Keratinocyte (primary cell): ENCODE data around the gene IGF1R. TPM values are rescaled to one million over a fixed set of nuclear protein-coding genes. Genes with fewer than 3 reads are reported as not detected.

ENCODE experiments used
- DNase-seq: peaks from one replicate; pipeline ENCODE4 v3.0.0-alpha.2; 2011; ENCODE audit warnings: low read depth, missing footprints, low spot score
- FAIRE-seq: peaks from 2 replicates; lab custom pipeline; 2011; peaks lifted over from hg19 to GRCh38; lab: Jason Lieb, UNC
- H2AFZ ChIP-seq: 2 replicates; pipeline ENCODE4 v1.6.0; 2012; ENCODE audit warnings: low read length, control low read depth, inconsistent platforms; ENCODE audit not compliant: control insufficient read depth
- H3K27ac ChIP-seq: 2 replicates; pipeline ENCODE4 v1.5.1; 2011; ENCODE audit warnings: low read length; ENCODE audit not compliant: control insufficient read depth, insufficient read depth
- H3K27me3 ChIP-seq: 3 replicates; pipeline ENCODE4 v1.6.0; 2011; ENCODE audit warnings: low read length; ENCODE audit not compliant: control insufficient read depth, insufficient read depth; ENCODE audit errors: extremely low read depth
- H3K36me3 ChIP-seq, 2 experiments: 2 replicates in 1 of 2; 3 replicates in 1 of 2; pipeline ENCODE4 v1.5.1; 2011; ENCODE audit warnings: low read length in 2 of 2, mild to moderate bottlenecking in 1 of 2; ENCODE audit not compliant: control insufficient read depth in 2 of 2, insufficient read depth in 2 of 2; ENCODE audit errors: extremely low read depth in 1 of 2
- H3K4me1 ChIP-seq: 3 replicates; pipeline ENCODE4 v1.5.1; 2011; ENCODE audit warnings: low read length; ENCODE audit not compliant: control insufficient read depth, insufficient read depth; ENCODE audit errors: extremely low read depth
- H3K4me2 ChIP-seq: 3 replicates; pipeline ENCODE4 v1.6.0; 2011; ENCODE audit warnings: low read depth, low read length; ENCODE audit not compliant: control insufficient read depth, insufficient read depth; ENCODE audit errors: extremely low read depth
- H3K4me3 ChIP-seq, 3 experiments: fragments of 200-600 bp in 1 of 3; sonication (generic) in 1 of 3; 2 replicates in 2 of 3; 3 replicates in 1 of 3; pipeline ENCODE4 v1.5.1; 2011 to 2016; ENCODE audit warnings: low read length in 3 of 3, mild to moderate bottlenecking in 3 of 3, control low read depth in 2 of 3, inconsistent platforms in 1 of 3, low read depth in 1 of 3, mixed read lengths in 1 of 3, mixed run types in 1 of 3, moderate library complexity in 1 of 3; ENCODE audit not compliant: control insufficient read depth in 2 of 3, insufficient read depth in 2 of 3; ENCODE audit errors: extremely low read depth in 1 of 3
- H3K79me2 ChIP-seq: 2 replicates; pipeline ENCODE4 v1.6.0; 2012; ENCODE audit warnings: low read length; ENCODE audit not compliant: control insufficient read depth, insufficient read depth
- H3K9ac ChIP-seq: 3 replicates; pipeline ENCODE4 v1.6.0; 2011; ENCODE audit warnings: low read length; ENCODE audit not compliant: control insufficient read depth, insufficient read depth; ENCODE audit errors: extremely low read depth
- H3K9me1 ChIP-seq: 3 replicates; pipeline ENCODE4 v1.6.0; 2011; ENCODE audit warnings: low read length; ENCODE audit not compliant: control insufficient read depth, insufficient read depth; ENCODE audit errors: extremely low read depth
- H3K9me3 ChIP-seq: 2 replicates; pipeline ENCODE4 v1.5.1; 2012; ENCODE audit warnings: low read depth, low read length; ENCODE audit not compliant: control insufficient read depth
- H4K20me1 ChIP-seq: 3 replicates; pipeline ENCODE4 v1.6.0; 2011; ENCODE audit warnings: low read length; ENCODE audit not compliant: control insufficient read depth, insufficient read depth; ENCODE audit errors: extremely low read depth
- CTCF ChIP-seq, 3 experiments: IDR thresholded peaks in 1 of 3; conservative IDR thresholded peaks in 1 of 3; optimal IDR thresholded peaks in 1 of 3; 2 replicates in 2 of 3; 3 replicates in 1 of 3; pipeline versions ENCODE3 to v1.5.1; 2011; ENCODE audit warnings: low read length in 3 of 3, mild to moderate bottlenecking in 3 of 3, moderate library complexity in 2 of 3, control low read depth in 1 of 3, inconsistent platforms in 1 of 3; ENCODE audit not compliant: insufficient read depth in 2 of 3; ENCODE audit errors: extremely low read depth in 1 of 3
- EZH2 ChIP-seq: IDR thresholded peaks from one replicate; pipeline ENCODE4 v1.6.1; 2012; ENCODE audit warnings: inconsistent platforms, mild to moderate bottlenecking, low read length, moderate library complexity
- dilution Hi-C: fragments of 300-500 bp; cut with MboI; formaldehyde crosslinking; loops from one replicate; pipeline ENCODE4 v1.7.0; 2020; ENCODE audit warnings: low sequenced_read_pairs; ENCODE audit not compliant: extremely low pct_ligation_motif_present
- polyA plus RNA-seq, 5 experiments: library from polyadenylated mRNA; depleted of rRNA in 3 of 5; stranded (reverse) in 3 of 5; stranded (forward) in 1 of 5; unstranded in 1 of 5; fragments of >200 nt; gene quantifications; 1 replicate in 1 of 5; 2 replicates in 3 of 5; 3 replicates in 1 of 5; pipeline versions ENCODE4 v1.2.1 to v1.2.3, GENCODE V29; 2011 to 2012; ENCODE audit warnings: missing spikeins in 2 of 5, low read depth in 1 of 5, low replicate concordance in 1 of 5

Gene IGF1R
- polyA plus RNA-seq, 1 donor (not counting 4 experiments of a cell fraction or from before 2014, with no cell fraction given): 14.5 TPM

- no peaks in the 10 kb centered on the region for H3K9me1 ChIP-seq
- no peaks in the 10 kb centered on the region for H3K27me3 ChIP-seq
- H2AFZ ChIP-seq: no peak overlapping the region
- no peak for FAIRE-seq
- peaks cover 41% of the 10 kb centered on the region for H3K4me1 ChIP-seq
- dilution Hi-C loops: no loop called here
- H4K20me1 ChIP-seq: no peaks in the 10 kb centered on the region
- H3K9ac ChIP-seq: no peak overlapping the region
- H3K4me3 ChIP-seq: no peak overlapping the region
- no peak for TF ChIP-seq CTCF (optimal IDR thresholded peaks at IDR 0.05 in 1 of 3, IDR thresholded peaks at IDR 0.05 in 1 of 3, conservative IDR thresholded peaks at IDR 0.05 in 1 of 3; ENCODE audit: extremely low read depth in 1 of 3, insufficient read depth in 2 of 3, low read length in 3 of 3)
- TF ChIP-seq EZH2: no peak
- DNase-seq: no peak
- H3K36me3 ChIP-seq: no peaks in the 10 kb centered on the region
- H3K79me2 ChIP-seq: peaks cover 78% of the 10 kb centered on the region
- H3K4me2 ChIP-seq: no peak overlapping the region
- no peaks in the 10 kb centered on the region for H3K9me3 ChIP-seq
- H3K27ac ChIP-seq: no peak overlapping the region
These were observed 129.1 kb downstream of the IGF1R start for GRCh38 chr15:98777426-98777825.

GRCh38 chr15:98778263-98778959 is 130.1 kb downstream of the IGF1R start:
- DNase-seq: no peak
- no peaks in the 10 kb centered on the region for H3K27me3 ChIP-seq
- TF ChIP-seq EZH2 (no peak), CTCF (optimal IDR thresholded peaks at IDR 0.05 in 1 of 3, IDR thresholded peaks at IDR 0.05 in 1 of 3, conservative IDR thresholded peaks at IDR 0.05 in 1 of 3; ENCODE audit: extremely low read depth in 1 of 3, insufficient read depth in 2 of 3, low read length in 3 of 3) (no peak)
- no peak for FAIRE-seq
- H3K9ac ChIP-seq: no peak overlapping the region
- no peaks in the 10 kb centered on the region for H3K9me3 ChIP-seq
- H3K4me1 ChIP-seq: peaks cover 39% of the 10 kb centered on the region
- no peaks in the 10 kb centered on the region for H4K20me1 ChIP-seq
- no peak overlapping the region for H3K4me2 ChIP-seq
- no peaks in the 10 kb centered on the region for H3K36me3 ChIP-seq
- no peak overlapping the region for H3K4me3 ChIP-seq
- no peak overlapping the region for H2AFZ ChIP-seq
- H3K27ac ChIP-seq: no peak overlapping the region
- no peaks in the 10 kb centered on the region for H3K9me1 ChIP-seq
- dilution Hi-C loops: no loop called here
- peaks cover 77% of the 10 kb centered on the region for H3K79me2 ChIP-seq
